HepG2 (cell line): Measurements from ENCODE around the gene SLC15A3.

Source experiments
- ELF4 ChIP-seq: sonication (generic); formaldehyde crosslinking; IDR thresholded peaks from 2 replicates; pipeline ENCODE4 v1.5.0; 2020; ENCODE audit warnings: missing genetic modification reagents, mild to moderate bottlenecking, moderate library complexity, borderline replicate concordance
- EZH2 ChIP-seq: conservative IDR thresholded peaks from 2 replicates; pipeline ENCODE4 v1.6.1; 2012; ENCODE audit warnings: mild to moderate bottlenecking, low read depth, low read length, moderate library complexity
- HCFC1 ChIP-seq: fragments of 150-350 bp; IDR thresholded peaks from 2 replicates; pipeline ENCODE4 v1.6.1; 2014; ENCODE audit warnings: low read depth, low read length
- HMG20A ChIP-seq: IDR thresholded peaks from 2 replicates; pipeline ENCODE4 v1.6.1; 2016; ENCODE audit warnings: borderline replicate concordance
- RBM39 ChIP-seq: fragments of 200-400 bp; formaldehyde crosslinking; IDR thresholded peaks from one replicate; pipeline ENCODE4 v1.6.1; 2018; ENCODE audit warnings: antibody characterized with exemption, mild to moderate bottlenecking, low read depth, low read length; ENCODE audit not compliant: poor library complexity, severe bottlenecking
- RFX5 ChIP-seq: IDR thresholded peaks from 2 replicates; pipeline ENCODE4 v1.6.1; 2011; ENCODE audit warnings: low read depth, low read length, improper control_type of control experiment
- SKI ChIP-seq: fragments of 450-650 bp; IDR thresholded peaks from one replicate; pipeline ENCODE4 v1.6.1; 2018; ENCODE audit warnings: mild to moderate bottlenecking; ENCODE audit not compliant: partially characterized antibody
- SMARCC2 ChIP-seq: fragments of 450-650 bp; IDR thresholded peaks from 2 replicates; pipeline ENCODE4 v1.6.1; 2017; ENCODE audit warnings: antibody characterized with exemption, mild to moderate bottlenecking
- ZNF124 ChIP-seq: sonication (generic); formaldehyde crosslinking; IDR thresholded peaks from 2 replicates; pipeline ENCODE4 v1.4.0; 2020; ENCODE audit warnings: missing genetic modification reagents
- ZNF740 ChIP-seq: sonication (generic); formaldehyde crosslinking; IDR thresholded peaks from 2 replicates; pipeline ENCODE4 v1.4.0; 2020; ENCODE audit warnings: missing genetic modification reagents
- ZZZ3 ChIP-seq: sonication (generic); formaldehyde crosslinking; IDR thresholded peaks from 2 replicates; pipeline ENCODE4 v1.4.0; 2020; ENCODE audit warnings: missing genetic modification reagents, mild to moderate bottlenecking, borderline replicate concordance
- TF ChIP-seq, protein P1 (sequence below): sonication (generic); formaldehyde crosslinking; IDR thresholded peaks from 2 replicates; pipeline ENCODE4 v1.4.0; 2020; ENCODE audit warnings: low read depth, mild to moderate bottlenecking, missing genetic modification reagents
- TF ChIP-seq, protein P2 (sequence below): sonication (generic); formaldehyde crosslinking; conservative IDR thresholded peaks from 2 replicates; pipeline ENCODE4 v1.4.0; 2020; ENCODE audit warnings: missing genetic modification reagents

- TF ChIP-seq ZNF740 (CRISPR knock-in tag), result no peak
- no peak for TF ChIP-seq ELF4
- no peak for TF ChIP-seq SKI
- TF ChIP-seq EZH2, result no peak
- TF ChIP-seq ZZZ3 (CRISPR knock-in tag), result no peak
- TF ChIP-seq HCFC1, result no peak
- TF ChIP-seq RBM39, result no peak
- no peak for TF ChIP-seq SMARCC2
- TF ChIP-seq, protein P1, sequence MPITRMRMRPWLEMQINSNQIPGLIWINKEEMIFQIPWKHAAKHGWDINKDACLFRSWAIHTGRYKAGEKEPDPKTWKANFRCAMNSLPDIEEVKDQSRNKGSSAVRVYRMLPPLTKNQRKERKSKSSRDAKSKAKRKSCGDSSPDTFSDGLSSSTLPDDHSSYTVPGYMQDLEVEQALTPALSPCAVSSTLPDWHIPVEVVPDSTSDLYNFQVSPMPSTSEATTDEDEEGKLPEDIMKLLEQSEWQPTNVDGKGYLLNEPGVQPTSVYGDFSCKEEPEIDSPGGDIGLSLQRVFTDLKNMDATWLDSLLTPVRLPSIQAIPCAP (CRISPR knock-in tag), result no peak
- no peak for TF ChIP-seq ZNF124 (CRISPR knock-in tag)
- TF ChIP-seq, protein P2, sequence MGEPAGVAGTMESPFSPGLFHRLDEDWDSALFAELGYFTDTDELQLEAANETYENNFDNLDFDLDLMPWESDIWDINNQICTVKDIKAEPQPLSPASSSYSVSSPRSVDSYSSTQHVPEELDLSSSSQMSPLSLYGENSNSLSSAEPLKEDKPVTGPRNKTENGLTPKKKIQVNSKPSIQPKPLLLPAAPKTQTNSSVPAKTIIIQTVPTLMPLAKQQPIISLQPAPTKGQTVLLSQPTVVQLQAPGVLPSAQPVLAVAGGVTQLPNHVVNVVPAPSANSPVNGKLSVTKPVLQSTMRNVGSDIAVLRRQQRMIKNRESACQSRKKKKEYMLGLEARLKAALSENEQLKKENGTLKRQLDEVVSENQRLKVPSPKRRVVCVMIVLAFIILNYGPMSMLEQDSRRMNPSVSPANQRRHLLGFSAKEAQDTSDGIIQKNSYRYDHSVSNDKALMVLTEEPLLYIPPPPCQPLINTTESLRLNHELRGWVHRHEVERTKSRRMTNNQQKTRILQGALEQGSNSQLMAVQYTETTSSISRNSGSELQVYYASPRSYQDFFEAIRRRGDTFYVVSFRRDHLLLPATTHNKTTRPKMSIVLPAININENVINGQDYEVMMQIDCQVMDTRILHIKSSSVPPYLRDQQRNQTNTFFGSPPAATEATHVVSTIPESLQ, result no peak
- no peak for TF ChIP-seq HMG20A
- no peak for TF ChIP-seq RFX5
Measured at GRCh38 chr11:60912851-60913528, 39.0 kb downstream of the SLC15A3 start.
